Ramos (cell line): ENCODE data around the gene LDLRAD4.
"Not testable (repeated sequence)": the region's sequence is repeated elsewhere in the genome, so short reads cannot be mapped to it uniquely, and the experiment has no call there.

Experiments
- in situ Hi-C: fragments of 300-500 bp; cut with MboI; formaldehyde crosslinking; loops from one replicate; pipeline ENCODE4 v1.14.3; 2022; ENCODE audit warnings: low sequenced_read_pairs; ENCODE audit not compliant: unreplicated experiment

LDLRAD4 gene

DNA sequence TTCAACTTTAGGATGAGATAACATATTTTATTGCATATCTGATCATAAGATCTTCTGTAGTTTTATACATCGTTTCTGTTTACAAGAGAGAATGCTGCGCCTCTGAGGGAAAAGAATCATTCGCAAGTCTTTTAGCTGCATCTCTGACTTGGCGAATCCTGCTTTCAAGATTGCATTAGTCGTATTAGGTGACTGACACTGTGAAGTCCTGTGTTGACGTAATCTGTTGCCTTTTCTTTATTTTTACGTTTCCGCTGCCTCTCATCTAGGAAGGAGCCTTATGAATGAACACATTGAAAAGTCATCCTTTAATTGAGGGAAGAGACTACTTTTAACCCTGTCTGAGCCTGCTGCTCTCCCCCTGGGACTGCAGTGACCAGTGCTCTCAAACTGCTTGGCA is 101.5 kb downstream of the LDLRAD4 start:
- in situ Hi-C loops = no loop called here

DNA sequence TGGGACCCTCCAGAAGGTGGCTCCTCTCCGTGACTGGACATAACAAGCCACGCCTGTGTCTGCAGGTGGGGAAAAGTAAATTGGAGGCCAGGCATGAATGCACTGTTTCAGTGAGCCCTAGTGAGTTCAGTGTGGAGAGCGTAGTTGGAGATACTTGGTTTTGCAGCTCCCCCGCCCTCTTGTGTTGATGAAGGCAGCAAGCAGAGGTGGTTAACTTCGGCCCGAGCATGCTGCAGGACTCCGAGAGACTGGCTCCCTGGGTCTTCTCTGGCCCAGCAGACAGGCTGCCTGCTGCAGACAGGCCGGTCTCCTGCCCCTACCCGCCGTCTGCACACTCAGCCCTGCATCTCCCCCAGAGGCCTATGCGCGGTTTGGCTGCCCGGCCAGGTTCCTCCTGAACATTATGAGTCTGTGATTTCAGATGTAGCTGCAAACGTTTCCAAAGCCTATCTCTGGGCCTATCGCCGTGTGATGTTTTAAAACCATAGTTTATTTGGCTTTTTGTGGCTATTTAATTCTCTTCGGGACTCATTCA is 102.4 kb downstream of the LDLRAD4 start:
- in situ Hi-C loops = no loop called here

DNA sequence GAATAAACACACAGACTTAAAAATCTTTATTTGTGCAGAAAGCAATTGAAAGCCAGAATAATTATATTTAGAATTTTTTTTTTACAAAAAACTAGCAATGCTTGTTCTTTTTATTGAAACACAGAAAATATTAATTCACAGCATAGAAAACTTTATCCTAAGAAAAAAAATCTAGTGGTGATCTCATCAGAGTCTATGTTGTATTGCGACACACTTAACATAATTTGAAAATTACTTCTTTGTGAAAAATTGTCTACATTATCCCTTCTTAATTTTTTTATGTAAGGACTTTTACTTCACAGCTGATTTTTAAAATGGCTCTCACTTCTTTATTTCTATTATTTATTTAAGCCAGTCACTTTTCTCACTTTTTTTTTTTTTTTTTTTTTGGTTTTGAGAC is 103.4 kb downstream of the LDLRAD4 start:
- in situ Hi-C loops = no loop called here

DNA sequence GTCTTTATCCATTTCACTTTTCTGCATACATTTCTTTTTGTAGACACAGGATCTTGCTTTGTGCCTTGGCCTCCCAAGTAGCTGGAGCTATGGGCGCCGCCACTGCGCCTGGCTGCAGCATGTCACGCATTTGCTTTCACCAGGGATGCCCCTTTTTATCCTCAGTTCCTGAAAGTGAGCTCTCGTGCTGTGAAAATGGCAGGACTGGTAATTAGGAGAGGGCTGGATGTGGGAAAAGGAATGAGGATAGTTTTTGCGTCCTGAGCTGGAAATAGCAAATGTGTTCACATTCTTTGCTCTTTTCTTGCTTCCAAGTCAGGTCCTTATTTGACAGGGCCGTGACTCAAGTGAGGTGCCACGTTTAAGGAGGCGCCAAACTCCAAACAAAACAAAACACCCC is 104.6 kb downstream of the LDLRAD4 start:
- in situ Hi-C loops = no loop called here

DNA sequence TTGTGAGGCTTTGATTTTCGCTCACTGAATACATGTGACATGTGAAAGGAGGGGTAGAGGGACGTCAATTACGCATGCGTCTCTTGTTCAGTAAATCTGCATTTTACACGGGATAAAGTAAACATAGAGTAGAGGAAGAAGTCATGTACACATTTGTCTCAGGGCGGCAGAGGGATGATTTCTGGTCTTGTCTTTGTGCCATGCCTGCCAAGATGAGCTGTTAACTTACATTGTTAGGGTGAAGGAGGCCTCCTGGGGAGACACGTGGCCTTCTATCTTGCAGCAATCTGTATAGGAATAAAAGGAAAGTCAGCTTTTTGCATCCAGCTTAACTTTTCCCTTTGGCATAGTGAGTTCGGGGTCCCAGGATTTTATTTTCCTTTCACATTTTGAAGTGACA is 106.3 kb downstream of the LDLRAD4 start:
- in situ Hi-C loops = no loop called here

DNA sequence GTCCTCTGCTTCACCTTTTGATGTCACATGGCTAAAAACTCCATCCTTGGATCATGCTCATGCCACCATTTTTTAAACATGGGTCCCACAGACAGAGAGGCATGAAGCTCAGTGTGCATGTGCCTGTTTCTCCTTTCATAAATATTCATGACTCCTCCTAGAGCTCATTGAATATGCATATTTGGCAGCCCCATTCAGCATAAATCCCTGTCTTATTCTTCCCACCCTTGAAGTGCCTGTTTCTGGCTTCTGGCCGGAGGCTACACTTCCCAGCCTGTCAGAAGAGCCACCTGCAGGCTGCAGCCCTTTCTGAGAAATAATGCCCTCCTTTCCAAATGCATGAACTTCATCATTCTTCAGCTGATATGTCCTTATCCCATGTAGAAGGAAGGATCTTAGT is 109.7 kb downstream of the LDLRAD4 start:
- in situ Hi-C loops = no loop called here

DNA sequence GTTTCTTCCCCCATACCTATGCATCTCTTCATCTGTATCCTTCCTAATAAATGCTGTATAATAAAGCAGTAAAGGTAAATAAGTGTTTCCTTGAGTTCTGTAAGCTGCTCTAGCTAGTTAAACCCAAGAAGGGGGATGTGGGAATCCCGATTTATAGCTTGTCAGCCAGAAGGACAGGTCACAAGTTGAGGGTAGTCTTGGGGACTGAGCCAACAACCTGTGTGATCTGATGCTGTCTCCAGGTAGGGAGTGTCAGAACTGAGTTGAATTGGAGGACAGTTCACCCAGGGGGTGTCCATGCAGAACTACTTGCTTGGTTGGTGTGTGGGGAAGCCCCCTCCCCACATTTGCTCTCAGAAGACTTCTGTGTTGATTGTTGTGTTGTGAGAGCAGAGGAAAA is 112.4 kb downstream of the LDLRAD4 start:
- in situ Hi-C loops = no loop called here

DNA sequence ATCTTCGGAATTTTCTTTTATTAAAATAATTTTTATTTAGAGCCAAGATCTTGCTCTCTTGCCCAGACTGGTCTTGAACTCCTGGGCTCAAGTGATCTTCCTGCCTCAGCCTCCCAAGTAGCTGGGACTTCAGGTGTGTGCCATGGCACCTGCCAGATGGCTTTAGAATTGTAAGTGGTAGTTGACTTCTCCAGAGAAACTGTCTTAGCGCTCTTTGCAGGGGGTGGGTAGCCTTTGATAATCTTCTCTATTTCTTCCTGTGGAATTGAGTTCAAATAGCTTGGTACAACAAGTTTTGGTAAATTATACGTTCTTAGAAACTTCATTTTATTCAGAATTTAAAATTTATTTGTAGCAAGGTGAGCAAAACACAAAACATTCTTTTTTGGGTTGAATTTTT is 113.3 kb downstream of the LDLRAD4 start:
- in situ Hi-C loops = no loop called here

DNA sequence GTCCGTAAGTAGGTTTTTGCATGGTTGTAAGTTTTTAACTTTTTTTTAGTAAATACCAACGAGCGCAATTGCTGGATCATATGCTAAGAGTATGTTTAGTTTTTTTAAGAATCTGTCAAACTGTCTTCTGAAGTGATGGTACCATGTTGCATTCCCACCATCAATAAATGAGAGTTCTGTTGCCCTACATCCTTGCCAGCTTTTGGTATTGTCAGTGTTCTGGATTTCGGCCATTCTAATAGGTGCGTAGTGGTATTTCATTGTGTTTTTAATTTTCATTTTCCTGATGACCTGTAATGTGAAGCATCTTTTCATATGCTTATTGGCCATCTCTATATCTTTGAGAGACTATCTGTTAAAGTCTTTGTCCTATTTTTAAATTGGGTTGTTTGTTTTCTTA is 114.3 kb downstream of the LDLRAD4 start:
- in situ Hi-C loops = no loop called here

DNA sequence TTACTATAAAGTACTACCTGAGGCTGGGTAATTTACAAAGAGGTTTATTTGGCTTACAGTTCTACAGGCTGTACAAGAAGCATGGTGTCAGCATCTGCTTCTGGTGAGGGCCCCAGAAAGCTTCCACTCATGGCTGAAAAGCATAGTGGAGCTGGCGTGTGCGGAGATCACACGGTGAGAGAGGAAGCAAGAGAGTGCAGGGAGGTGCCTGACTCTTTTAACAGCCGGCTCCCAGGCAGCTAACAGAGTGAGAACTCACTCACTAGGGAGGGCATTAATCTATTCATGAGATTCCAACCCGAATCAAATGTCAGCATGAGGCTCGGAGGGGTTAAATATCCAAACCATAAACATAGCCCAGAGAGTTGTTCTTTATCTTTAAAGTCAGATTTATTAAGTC is 117.3 kb downstream of the LDLRAD4 start:
- in situ Hi-C loops = no loop called here

DNA sequence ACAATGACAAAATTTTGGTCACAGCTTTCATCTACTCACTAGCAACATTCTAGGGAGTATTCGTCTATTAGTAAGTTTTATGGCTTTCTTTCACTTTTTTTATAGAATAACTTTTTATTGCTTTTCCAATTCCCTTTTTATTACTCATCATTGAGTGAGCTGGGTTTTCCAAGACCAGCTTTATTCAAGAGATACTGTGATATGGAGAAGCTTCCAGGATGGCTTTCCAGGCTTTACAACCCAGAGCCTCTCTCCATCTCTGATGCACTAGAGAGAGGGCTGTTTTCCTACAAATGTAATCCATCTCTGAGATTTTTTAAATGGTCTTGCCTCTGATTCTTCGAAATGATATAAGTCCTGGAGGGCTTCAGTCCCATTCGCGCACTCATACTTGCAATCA is 118.3 kb downstream of the LDLRAD4 start:
- in situ Hi-C loops = no loop called here

DNA sequence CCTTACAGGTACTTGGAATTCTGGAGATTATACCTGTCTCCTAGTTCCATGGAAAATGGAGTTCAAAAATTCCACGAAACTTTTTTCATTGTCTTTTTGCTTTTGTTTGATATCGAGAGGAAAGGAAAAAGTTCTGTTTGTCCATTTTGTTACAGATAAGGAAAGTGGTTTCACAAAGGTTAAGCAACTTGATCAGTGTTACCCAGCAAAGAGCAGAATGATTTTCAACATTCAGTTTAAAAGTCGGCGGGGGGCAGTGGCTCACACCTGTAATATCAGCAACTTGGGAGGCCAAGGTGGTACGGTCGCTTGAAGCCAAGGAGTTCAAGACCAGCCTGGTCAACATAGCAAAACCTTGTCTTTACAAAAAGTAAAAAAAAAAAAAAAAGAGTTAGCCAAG is 118.8 kb downstream of the LDLRAD4 start:
- in situ Hi-C loops = no loop called here

DNA sequence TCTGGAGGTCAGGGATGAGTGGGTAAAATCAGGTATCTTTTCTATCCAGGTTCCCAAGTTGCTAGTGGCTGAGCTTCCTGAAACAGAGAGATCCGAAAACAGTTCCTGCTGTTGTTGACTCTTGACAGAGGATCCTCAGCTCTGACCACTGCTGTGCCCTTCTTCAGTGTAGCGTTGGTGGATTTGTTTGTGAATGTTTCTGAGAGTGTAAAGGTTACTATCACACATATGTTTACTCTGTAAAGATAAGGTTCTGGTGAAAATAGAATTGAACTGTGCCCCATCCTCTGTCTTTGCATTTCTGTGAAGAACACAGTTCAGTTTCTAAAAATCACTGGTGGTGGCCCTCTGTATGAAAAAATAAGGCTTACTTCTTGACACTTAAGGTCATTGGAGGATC is 119.8 kb downstream of the LDLRAD4 start:
- in situ Hi-C loops = no loop called here

DNA sequence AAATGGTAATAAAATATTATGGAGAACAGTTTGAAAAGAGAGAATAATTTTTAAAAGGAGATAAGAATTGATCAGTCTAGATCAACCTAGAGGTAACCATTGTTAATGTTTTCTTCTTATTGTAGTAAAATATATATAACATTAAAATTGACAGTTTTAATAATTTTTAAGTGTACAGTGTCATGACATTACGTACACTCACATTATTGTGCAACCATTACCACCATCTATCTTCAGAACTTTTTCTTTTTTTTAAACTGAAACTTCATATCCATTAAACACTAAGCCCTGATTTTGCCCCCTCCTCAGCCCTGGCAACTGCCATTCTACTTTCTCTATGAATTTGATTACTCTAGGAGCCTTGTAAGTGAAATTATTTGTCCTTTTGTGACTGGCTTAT is 121.1 kb downstream of the LDLRAD4 start:
- in situ Hi-C loops = no loop called here

DNA sequence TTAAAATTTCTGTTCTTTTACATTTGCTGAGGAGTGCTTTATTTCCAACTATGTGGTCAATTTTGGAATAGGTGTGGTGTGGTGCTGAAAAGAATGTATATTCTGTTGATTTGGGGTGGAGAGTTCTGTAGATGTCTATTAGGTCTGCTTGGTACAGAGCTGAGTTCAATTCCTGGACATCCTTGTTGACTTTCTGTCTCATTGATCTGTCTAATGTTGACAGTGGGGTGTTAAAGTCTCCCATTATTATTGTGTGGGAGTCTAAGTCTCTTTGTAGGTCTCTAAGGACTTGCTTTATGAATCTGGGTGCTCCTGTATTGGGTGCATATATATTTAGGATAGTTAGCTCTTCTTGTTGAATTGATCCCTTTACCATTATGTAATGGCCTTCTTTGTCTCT is 127.9 kb downstream of the LDLRAD4 start:
- in situ Hi-C loops = not testable (repeated sequence)

DNA sequence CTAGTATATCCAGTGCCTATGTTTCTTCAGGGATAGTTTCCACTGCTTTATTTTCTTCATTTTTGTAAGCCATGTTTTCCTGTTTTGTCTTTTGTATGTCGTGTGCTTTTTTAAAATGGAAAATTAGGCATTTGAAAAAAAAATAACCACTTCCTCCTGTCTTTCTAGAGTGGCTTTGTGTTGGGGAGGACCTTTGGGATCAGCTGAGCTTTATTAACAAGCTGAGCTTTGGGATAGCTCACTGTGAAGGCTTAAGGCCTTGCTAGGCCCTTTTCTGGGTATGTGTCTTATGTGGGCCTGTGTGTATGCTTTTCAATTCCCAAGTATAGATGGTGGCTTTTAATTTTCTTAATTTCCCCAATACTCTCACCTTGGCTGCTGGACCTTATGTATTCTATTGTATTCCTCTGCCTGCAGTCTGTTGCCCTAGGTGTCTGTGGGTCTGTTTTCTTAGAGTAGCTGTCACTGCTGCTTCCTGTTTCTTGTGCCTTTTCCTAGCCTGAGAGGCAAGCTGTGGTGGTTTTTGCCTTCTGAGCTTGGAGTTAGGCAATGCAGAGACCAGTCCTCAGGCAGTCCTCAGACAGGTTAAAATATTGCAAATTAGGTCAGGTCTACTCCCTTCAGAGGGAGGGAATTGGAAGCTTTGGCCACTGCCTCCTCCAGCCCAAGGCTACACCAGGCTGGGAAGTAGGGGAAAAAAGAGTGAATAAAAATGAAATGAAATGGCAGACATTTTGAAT is 134.7 kb downstream of the LDLRAD4 start:
- in situ Hi-C loops = no loop called here

DNA sequence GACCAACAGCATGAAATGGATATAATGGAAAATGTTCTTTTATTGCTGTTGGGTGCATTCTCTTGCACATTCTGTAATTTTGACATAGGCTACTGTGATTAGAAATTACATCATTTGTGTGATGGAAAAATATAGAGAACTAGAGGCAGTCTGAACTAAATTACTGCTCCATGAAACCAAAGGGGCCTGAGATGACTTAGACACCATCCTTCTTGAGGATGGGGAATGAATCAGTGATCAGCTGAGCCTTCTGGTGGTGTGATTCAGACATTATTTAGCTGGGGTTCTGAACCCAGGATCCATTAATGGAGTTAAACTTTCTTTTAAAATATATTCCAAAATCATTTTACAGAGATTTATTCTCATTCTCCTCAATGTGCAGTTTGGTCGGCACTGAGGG is 135.8 kb downstream of the LDLRAD4 start:
- in situ Hi-C loops = no loop called here

DNA sequence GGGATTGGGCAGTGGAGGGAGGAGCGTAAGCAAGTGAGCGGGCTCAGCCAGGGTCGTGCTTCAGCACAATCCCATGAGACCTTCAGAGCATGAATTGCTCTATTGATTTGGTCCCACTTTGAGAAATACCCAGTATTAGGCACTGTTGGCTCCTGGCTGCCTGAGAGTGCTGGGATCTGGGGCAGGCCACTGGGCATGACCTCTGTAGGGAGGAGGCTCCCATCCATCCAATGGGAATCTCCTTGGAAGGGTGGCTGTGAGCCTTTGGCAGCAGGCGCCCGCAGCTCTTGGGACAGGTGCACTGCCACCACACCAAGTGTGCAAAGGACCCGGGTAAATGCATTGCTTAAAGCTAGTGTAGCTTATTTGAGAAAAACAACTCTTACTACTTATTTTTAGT is 137.5 kb downstream of the LDLRAD4 start:
- in situ Hi-C loops = no loop called here

DNA sequence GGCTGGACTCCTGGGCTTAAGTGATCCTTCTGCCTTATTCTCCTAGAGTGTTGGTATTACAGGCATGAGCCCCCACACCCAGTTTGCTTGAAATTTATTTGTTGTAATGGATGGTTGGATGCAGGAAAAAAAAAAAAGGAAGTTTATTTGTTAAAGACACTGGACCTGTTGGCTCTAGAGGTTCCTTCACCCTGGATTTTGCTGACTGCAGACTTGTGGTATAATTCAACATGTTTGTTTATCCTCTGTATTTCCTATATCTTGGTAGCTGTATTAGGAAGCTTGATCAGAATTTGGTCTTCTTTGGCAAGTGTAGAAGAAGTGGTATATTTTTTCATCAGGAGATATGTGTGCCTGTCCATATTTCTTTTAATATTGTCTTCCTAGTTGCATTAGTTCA is 138.7 kb downstream of the LDLRAD4 start:
- in situ Hi-C loops = no loop called here

DNA sequence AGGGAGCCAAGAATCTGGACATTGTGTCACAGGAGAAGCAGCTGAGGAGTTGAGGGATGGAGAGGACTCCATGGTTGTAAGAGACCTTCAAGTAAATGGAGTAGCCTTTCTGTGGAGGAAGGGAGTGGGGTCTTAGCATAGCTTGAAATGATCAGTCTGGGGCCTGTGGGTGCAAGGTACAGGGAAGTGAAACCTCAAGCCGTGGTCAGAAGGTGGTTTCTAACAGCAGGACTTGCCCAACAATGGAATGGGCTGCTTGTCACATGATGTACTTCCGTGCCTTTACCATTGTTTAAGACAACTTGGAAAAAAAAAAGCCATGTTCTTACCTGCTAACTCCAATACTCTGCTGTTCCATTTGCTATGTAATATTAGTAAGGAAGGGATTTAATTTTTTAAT is 140.7 kb downstream of the LDLRAD4 start:
- in situ Hi-C loops = no loop called here

DNA sequence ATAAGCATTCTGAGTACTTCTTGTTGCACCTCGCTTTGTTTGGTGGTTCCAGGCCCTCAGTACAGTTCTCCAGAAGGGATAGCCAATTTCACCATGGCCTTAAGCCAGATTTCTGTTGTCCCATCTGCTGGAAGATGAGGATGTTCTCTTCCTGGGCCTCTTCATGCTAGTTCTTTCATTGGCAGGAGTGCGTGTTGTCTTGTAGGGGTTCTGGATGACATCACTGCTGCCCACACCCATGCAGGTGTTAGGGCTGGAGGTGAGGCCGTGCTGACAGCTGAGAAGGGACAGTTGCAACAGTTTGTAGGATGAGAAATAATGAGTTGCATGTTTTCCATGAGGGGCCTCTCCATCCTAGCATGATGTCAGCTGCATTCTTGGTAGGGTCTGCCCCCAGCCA is 142.9 kb downstream of the LDLRAD4 start:
- in situ Hi-C loops = no loop called here

DNA sequence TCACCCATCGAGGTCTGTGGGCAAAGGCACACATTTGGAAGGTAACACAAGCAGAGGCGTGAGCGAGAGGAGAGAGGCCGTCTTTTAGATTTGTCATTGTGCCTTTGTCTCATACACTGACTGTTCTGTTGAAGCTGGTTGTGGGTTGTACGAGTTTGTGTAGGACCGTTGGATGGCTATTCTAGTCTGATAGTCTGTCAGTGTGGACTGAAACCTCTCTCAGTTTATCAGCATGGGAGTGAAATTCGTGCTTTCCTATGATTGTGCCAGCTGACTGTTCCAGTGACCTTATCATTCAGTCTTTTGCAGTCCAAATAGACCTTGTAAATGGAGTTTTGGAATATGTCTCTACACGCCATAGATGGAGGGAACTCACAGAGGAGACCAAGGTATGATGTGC is 143.5 kb downstream of the LDLRAD4 start:
- in situ Hi-C loops = no loop called here
